ENCODE data around the gene IL1RAPL2. TPM values are rescaled to one million over a fixed set of nuclear protein-coding genes. Genes with fewer than 3 reads are reported as not detected.

The IL1RAPL2 gene
- total and polyA plus RNA-seq, 2 of the 8 experiments (the other 6 are each of a cell fraction or from before 2014, with no cell fraction given), result 0.20 to 1.3 TPM

DNA sequence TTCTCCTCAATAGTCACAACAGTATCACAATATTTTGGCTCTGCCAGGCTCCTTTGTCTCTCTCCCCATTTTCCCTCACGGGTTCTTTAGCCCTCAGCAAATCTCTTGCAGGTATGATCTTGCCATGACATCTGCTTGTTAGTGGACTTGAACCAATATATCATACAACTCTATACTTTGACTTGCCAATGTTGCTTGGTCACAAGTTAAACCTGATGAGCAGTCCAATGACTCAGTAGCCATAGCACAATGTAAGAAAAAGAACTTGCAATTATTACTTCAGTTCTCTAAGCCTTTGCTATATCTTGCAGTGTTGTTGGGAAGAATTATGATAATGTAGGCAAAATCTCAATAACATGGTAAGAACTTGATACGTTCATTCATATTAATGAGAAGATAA, 1081.8 kb downstream of the IL1RAPL2 start:
- POLR2A ChIA-PET (ENCODE audit: partially characterized antibody), result no interaction called here
- H2AFZ ChIP-seq (ENCODE audit: low read length), result no peak overlapping the region
- no peak overlapping the region for H3K27ac ChIP-seq (ENCODE audit: low read depth, low read length)
- no peak overlapping the region for H4K8ac ChIP-seq (ENCODE audit: extremely low read depth, insufficient read depth, low read length)
- no peaks in the 10 kb centered on the region for H3K79me1 ChIP-seq (ENCODE audit: low read depth, low read length)
- H3K36me3 ChIP-seq (ENCODE audit: control insufficient read depth in 2 of 4, insufficient read depth in 4 of 4, low read length in 3 of 4), result no peaks in the 10 kb centered on the region
- no peak overlapping the region for H3K4ac ChIP-seq (replicated peaks; ENCODE audit: insufficient read length, low read depth, low read length)
- no peak overlapping the region for H3K56ac ChIP-seq (replicated peaks; ENCODE audit: insufficient read length, low read depth, low read length)
- H2BK120ac ChIP-seq (replicated peaks; ENCODE audit: low read depth, low read length), result no peak overlapping the region
- H3K79me2 ChIP-seq (ENCODE audit: control insufficient read depth in 1 of 2, insufficient read depth in 2 of 2, low read length in 2 of 2), result no peaks in the 10 kb centered on the region
- H2BK5ac ChIP-seq (ENCODE audit: low read depth, low read length), result no peak overlapping the region
- no peaks in the 10 kb centered on the region for H3K23me2 ChIP-seq (ENCODE audit: low read depth, low read length)
- H3K4me1 ChIP-seq (replicated peaks in 1 of 4; ENCODE audit: control insufficient read depth in 3 of 4, insufficient read depth in 4 of 4, low read length in 3 of 4), result peaks cover 0 to 4% (median 0%) of the 10 kb centered on the region in 4 experiments; a peak in 1 of 7 replicates
- no peak overlapping the region for H3K18ac ChIP-seq (ENCODE audit: extremely low read depth, low read length)
- H3K23ac ChIP-seq (ENCODE audit: insufficient read length), result no peak overlapping the region
- H3K4me2 ChIP-seq (ENCODE audit: insufficient read depth in 1 of 2, low read depth in 2 of 2, low read length in 2 of 2), result no peak overlapping the region
- H2AK5ac ChIP-seq (ENCODE audit: low read depth, low read length), result no peak overlapping the region
- no peaks in the 10 kb centered on the region for H3K27me3 ChIP-seq (replicated peaks in 1 of 4; ENCODE audit: control insufficient read depth in 3 of 4, extremely low read depth in 1 of 4, insufficient read depth in 3 of 4, low read length in 3 of 4)
- no peak overlapping the region for H3K4me3 ChIP-seq (ENCODE audit: extremely low read depth in 1 of 4, insufficient read depth in 2 of 4, low read depth in 3 of 4, low read length in 4 of 4)
- H2BK15ac ChIP-seq (ENCODE audit: low read length), result no peak overlapping the region
- H3K14ac ChIP-seq (ENCODE audit: insufficient read length), result no peak overlapping the region
- FAIRE-seq (no peak), DNase-seq (ENCODE audit: low read depth in 1 of 2, low spot score in 2 of 2) (no peak)
- CTCF ChIA-PET (ENCODE audit: partially characterized antibody), result interaction anchor here (1.0 to 1.6 kb wide), 2 partner anchors 173 to 273 kb away, joined by 3 to 4 read pairs; no protein-coding TSS in a partner anchor
- no peaks in the 10 kb centered on the region for H3K9me3 ChIP-seq (ENCODE audit: insufficient read depth in 2 of 2, low read depth in 1 of 2, low read length in 1 of 2)
- no peak overlapping the region for H3K9ac ChIP-seq (replicated peaks in 1 of 4; ENCODE audit: extremely low read depth in 1 of 4, low read depth in 3 of 4, low read length in 3 of 4)
- WGBS, 2 experiments (ENCODE audit: extremely low coverage in 1 of 2, insufficient coverage in 1 of 2, insufficient read length in 1 of 2, insufficient replicate concordance in 2 of 2, low coverage in 1 of 2, low lambda C conversion rate in 2 of 2, missing lambda C conversion rate in 1 of 2), result 93% methylated on average over 2 of the region's 2 CpGs; no CpG with 5 or more reads in 1 of the 2 experiments
- H4K20me1 ChIP-seq (replicated peaks in 1 of 2; ENCODE audit: control insufficient read depth in 1 of 2, insufficient read depth in 2 of 2, low read length in 2 of 2), result no peaks in the 10 kb centered on the region
- no peak overlapping the region for H4K91ac ChIP-seq (replicated peaks; ENCODE audit: insufficient read length, low read length)
- H4K5ac ChIP-seq (ENCODE audit: insufficient read length, low read depth, low read length), result no peak overlapping the region
- no peak overlapping the region for H2BK20ac ChIP-seq (ENCODE audit: low read length)
- H2BK12ac ChIP-seq (ENCODE audit: low read depth, low read length), result no peak overlapping the region
- TF ChIP-seq SUZ12 (IDR thresholded peaks at IDR 0.05; ENCODE audit: low read length) (no peak), CBX5 (IDR thresholded peaks at IDR 0.05; ENCODE audit: low read depth, low read length) (no peak), GTF2F1 (IDR thresholded peaks at IDR 0.05; ENCODE audit: borderline replicate concordance, low read depth, low read length) (no peak)

Measured in H1 (cell line).